HG02588 (cell line): ENCODE results near the gene CISD3.

Experiments
- ATAC-seq: cut with Tn5 transposase; IDR thresholded peaks from one replicate; pipeline ENCODE4 v1.9.1; 2021; ENCODE audit warnings: mild to moderate bottlenecking, moderate library complexity; ENCODE audit not compliant: unreplicated experiment

Gene CISD3

DNA sequence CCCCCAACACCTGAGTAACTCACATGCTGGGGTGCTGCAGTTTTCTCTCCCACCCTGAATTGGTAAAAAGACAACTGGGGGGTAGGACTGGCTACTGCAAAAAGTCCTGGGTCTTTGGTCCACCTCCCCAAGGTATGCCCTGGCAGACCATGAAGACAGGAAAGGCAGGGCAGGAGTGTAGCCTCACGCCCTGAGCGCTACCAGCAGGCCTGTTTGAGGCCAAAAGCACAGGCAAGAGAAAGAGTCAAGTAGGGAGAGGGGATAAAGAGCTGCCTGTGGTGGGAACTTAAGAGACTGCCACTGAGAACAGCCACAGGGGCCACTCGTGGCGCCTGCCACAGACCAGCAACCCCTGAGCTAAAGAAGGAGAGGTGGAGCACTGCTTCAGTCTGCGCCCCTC lies 36.2 kb downstream of the CISD3 start:
- no peak for ATAC-seq

DNA sequence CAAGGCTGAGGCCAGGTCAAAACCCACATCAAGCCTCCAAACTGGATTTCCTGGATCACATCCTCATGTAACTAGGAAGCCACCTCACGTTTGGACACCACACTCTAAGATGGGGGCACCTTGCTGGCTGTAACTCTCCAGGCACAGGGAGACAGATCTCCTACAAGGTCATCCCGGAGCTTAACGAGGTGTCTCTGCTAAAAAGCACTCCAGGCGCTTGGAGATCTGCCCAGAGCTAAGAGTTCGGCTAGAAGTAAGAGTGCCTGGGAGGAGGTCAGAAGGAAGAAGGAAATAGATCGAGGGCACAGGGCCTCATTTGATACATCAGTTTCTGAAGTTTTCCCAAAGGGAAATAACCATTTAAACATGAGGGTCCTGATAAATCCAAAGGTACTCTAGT lies 38.3 kb downstream of the CISD3 start:
- no peak for ATAC-seq

DNA sequence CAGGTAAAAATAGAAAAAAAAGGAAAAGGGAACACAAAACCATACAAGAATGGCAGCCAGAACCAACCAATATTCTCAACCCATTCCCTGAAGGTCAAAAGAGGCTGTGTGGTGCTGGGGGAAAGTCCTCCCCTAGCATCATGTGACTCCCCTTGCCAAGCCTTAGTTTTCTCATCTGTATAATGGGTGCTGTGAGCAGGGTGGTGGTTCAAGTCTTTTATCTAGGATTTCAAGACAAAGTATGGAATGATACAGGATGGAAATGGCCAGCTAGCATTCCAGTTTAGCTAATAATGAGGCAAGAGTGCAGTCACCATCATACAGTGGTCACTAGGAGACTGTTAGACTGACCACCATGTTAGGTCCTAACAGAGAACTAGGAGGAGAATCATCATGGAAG lies 43.1 kb downstream of the CISD3 start:
- no peak for ATAC-seq

DNA sequence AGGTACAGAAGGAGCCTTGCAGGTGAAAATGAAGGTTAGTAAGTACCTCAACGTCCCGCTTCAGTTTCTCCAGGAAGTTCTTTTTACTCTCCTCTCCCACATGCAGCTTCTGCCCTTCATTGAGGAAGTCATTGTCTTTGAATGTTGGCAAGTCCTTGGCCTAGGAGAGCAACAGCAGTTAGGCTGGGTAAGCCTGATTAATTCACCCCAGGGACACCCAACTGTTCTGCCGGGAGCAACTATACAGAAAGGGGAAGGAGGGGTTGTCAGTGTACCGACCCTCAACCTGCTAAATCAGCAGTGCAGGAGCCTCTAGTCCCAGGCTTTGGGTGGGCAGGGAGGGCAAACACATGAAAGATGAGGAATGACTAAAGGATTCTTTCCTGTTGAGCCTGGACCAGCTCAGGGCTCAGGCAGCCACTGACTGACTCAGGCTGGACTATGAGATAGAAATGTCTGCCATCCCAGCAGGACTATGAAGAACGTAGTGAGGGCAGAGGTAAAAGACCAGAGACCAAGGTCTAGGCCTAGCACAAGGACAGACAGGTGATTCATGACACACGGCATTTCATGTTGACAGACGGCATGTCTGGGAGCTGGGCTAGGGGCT lies 47.6 kb downstream of the CISD3 start:
- no peak for ATAC-seq

DNA sequence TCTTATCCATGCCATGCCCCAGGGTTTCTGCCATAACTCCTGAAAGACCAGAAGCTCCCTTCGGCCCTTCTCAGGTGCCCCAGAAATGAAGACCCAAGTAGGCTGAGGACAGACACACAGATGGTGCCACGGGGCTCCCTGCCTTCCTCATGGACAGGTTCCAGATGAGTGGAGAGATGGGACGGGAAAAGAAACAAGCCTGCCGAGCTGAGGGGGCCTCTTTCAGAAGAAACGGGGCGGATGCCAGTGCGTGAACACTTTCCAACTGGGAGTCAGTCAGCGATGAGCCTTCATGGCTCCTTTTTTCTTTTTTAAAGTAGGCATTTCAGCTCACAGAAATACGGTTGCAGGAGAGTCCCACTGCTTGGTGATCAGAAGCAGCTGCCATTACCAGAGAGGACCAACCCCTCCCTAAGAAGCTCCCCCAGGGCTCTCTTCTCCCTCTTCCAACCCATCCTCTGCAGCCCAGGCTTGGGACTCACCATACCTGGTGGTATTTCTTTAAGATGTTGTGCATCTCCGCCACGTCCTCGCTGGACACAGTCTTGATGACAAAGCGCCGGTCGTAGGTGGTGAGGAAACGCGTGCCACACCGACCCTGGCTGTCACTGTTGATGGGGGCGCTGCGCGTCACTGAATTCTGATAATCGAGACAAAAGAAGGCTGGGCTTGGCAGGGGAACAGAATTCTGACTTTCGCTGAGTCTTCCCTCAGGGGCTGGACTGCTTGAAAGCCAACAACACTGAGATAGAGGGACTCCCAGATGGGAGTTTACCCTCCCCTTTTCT lies 50.0 kb downstream of the CISD3 start:
- no peak for ATAC-seq

DNA sequence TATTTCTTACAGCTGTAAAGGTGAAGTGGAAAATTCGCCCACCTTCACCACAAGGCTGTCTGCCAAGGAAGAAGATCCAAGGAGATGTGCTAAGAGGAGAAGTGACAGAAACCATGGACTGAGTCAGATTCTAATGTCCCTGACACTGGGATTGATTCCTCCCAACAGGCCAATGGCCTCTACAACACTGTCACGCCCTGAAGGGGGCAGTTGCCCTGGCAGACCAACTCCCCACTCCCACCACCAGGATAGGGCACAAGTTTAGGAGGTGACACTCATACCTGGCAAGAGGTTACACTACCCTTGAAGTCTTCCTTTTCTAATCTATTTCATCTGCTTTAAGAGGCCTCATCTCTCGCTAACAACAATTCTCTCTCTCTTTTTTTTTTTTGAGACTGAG lies 53.1 kb downstream of the CISD3 start:
- ATAC-seq, result no peak
